ENCODE data around the gene IFIT5. TPM values are rescaled to one million over a fixed set of nuclear protein-coding genes. Genes with fewer than 3 reads are reported as not detected.

The IFIT5 gene
- total RNA-seq, 4 donors from 2014 or later, result 4.2 to 12.4 (median 6.5) TPM

GRCh38 chr10:89371079-89371478 is 43.3 kb upstream of the IFIT5 start:
- no peak for TF ChIP-seq POLR2A (IDR thresholded peaks at IDR 0.05)
- no peak for TF ChIP-seq CTCF (IDR thresholded peaks at IDR 0.05)
- peaks cover 0 to 47% (median 35%) of the 10 kb centered on the region in 3 donors for H3K4me1 ChIP-seq

GRCh38 chr10:89371987-89372386 is 42.4 kb upstream of the IFIT5 start:
- H3K9me3 ChIP-seq, result no peaks in the 10 kb centered on the region
- H3K4me3 ChIP-seq, result no peak overlapping the region
- intact Hi-C loops (cut with DNase I), result no loop called here
- TF ChIP-seq POLR2A (IDR thresholded peaks at IDR 0.05) (no peak), CTCF (IDR thresholded peaks at IDR 0.05) (no peak)
- DNase-seq, result no peak
- H3K4me1 ChIP-seq, result peaks cover 0 to 46% (median 35%) of the 10 kb centered on the region in 3 donors
- H3K27ac ChIP-seq, result no peak overlapping the region
- no peaks in the 10 kb centered on the region for H3K36me3 ChIP-seq
- WGBS, 2 donors, result 76 to 87% methylated on average over 2 to 3 of the region's 3 CpGs
- no peaks in the 10 kb centered on the region for H3K27me3 ChIP-seq

More at GRCh38 chr10:89371079-89371478, 43.3 kb upstream of the IFIT5 start:
- Histone ChIP-seq H3K9me3 (no peaks in the 10 kb centered on the region), H3K27ac (no peak overlapping the region), H3K36me3 (no peaks in the 10 kb centered on the region), H3K27me3 (no peaks in the 10 kb centered on the region), H3K4me3 (no peak overlapping the region)
- intact Hi-C loops (cut with DNase I), result no loop called here
- no peak for DNase-seq

GRCh38 chr10:89373916-89374711 is 40.3 kb upstream of the IFIT5 start:
- H3K9me3 ChIP-seq, result no peaks in the 10 kb centered on the region
- no peaks in the 10 kb centered on the region for H3K27me3 ChIP-seq
- H3K4me3 ChIP-seq, result no peak overlapping the region
- DNase-seq, result peak; percentile 22
- 20 to 34% methylated on average over 3 of the region's 3 CpGs for WGBS, 2 donors
- peak overlapping the region; percentile 65 to 89 (median 74) for H3K27ac ChIP-seq
- intact Hi-C loops (cut with DNase I), result no loop called here
- TF ChIP-seq POLR2A (IDR thresholded peaks at IDR 0.05), result no peak
- no peak for TF ChIP-seq CTCF (IDR thresholded peaks at IDR 0.05)
- H3K4me1 ChIP-seq, result peaks cover 0 to 27% (median 20%) of the 10 kb centered on the region in 3 donors
- H3K36me3 ChIP-seq, result no peaks in the 10 kb centered on the region

- intact Hi-C loops (cut with DNase I), result no loop called here
- Histone ChIP-seq H3K4me3 (no peak overlapping the region), H3K27me3 (no peaks in the 10 kb centered on the region), H3K27ac (peak overlapping the region; percentile 65 to 89 (median 74)), H3K9me3 (no peaks in the 10 kb centered on the region), H3K36me3 (no peaks in the 10 kb centered on the region), H3K4me1 (peaks cover 0 to 22% (median 16%) of the 10 kb centered on the region in 3 donors)
- DNase-seq, result no peak
- no peak for TF ChIP-seq POLR2A (IDR thresholded peaks at IDR 0.05)
- TF ChIP-seq CTCF (IDR thresholded peaks at IDR 0.05), result no peak
These were observed 39.6 kb upstream of the IFIT5 start for GRCh38 chr10:89374713-89375141.

- H3K36me3 ChIP-seq, result no peaks in the 10 kb centered on the region
- intact Hi-C loops (cut with DNase I), result no loop called here
- no peaks in the 10 kb centered on the region for H3K27me3 ChIP-seq
- WGBS, 2 donors, result 80 to 96% methylated on average over 4 to 5 of the region's 5 CpGs
- no peak within 1 kb of the TSS for H3K27ac ChIP-seq
- no peaks in the 10 kb centered on the region for H3K9me3 ChIP-seq
- DNase-seq, result no peak
- H3K4me1 ChIP-seq, result peaks cover 0 to 28% (median 16%) of the 10 kb centered on the region in 3 donors
- TF ChIP-seq CTCF (IDR thresholded peaks at IDR 0.05) (no peak), POLR2A (IDR thresholded peaks at IDR 0.05) (no peak)
- no peak within 1 kb of the TSS for H3K4me3 ChIP-seq
These were observed 36.4 kb upstream of the IFIT5 start, which contains the start of gene IFIT1B for GRCh38 chr10:89377705-89378637. TSS of gene IFIT1B (plus strand) at chr10:89378056. CDS start at chr10:89378136, 80 bp downstream.

All from esophagus squamous epithelium (tissue), 5 donors.